Kidney capillary endothelial cell (primary cell): Measurements from ENCODE around the gene PKM.

Experiments
- DNase-seq: peaks from one replicate; pipeline ENCODE4 v3.0.0-alpha.2; 2018; ENCODE audit warnings: low spot score

PKM gene

GRCh38 chr15:72235298-72235697, 4.3 kb upstream of the PKM start:
- no peak for DNase-seq

- DNase-seq, result no peak
These were observed 2.8 kb upstream of the PKM start for GRCh38 chr15:72233769-72234168.

- DNase-seq, result peak; percentile 71
These were observed 966 bp upstream of the PKM start for GRCh38 chr15:72231833-72232478.

GRCh38 chr15:72230197-72231065, 559 bp downstream of the PKM start:
- peak; percentile 49 for DNase-seq

GRCh38 chr15:72229947-72230196, 1.1 kb downstream of the PKM start:
- no peak for DNase-seq

GRCh38 chr15:72229076-72229946, 1.7 kb downstream of the PKM start:
- DNase-seq, result peak; percentile 14

GRCh38 chr15:72227720-72228119, 3.3 kb downstream of the PKM start:
- DNase-seq, result no peak

GRCh38 chr15:72227192-72227586, 3.8 kb downstream of the PKM start:
- DNase-seq, result peak; percentile 81

GRCh38 chr15:72223278-72223677, 7.7 kb downstream of the PKM start:
- DNase-seq, result no peak

GRCh38 chr15:72222393-72222792, 8.6 kb downstream of the PKM start:
- DNase-seq, result peak; percentile 15

GRCh38 chr15:72220687-72221086, 10.3 kb downstream of the PKM start:
- DNase-seq, result no peak

- no peak for DNase-seq
These were observed 13.8 kb downstream of the PKM start for GRCh38 chr15:72217216-72217615.

GRCh38 chr15:72216079-72216478, 14.9 kb downstream of the PKM start:
- DNase-seq, result no peak

GRCh38 chr15:72207558-72208085, 23.4 kb downstream of the PKM start:
- DNase-seq, result no peak

GRCh38 chr15:72206677-72207000, 24.4 kb downstream of the PKM start:
- no peak for DNase-seq

- no peak for DNase-seq
These were observed 24.9 kb downstream of the PKM start for GRCh38 chr15:72205896-72206676.

GRCh38 chr15:72205273-72205672, 25.7 kb downstream of the PKM start:
- DNase-seq, result no peak

- peak; percentile 26 for DNase-seq
These were observed 27.5 kb downstream of the PKM start for GRCh38 chr15:72203507-72203837.

- DNase-seq, result no peak
These were observed 28.0 kb downstream of the PKM start for GRCh38 chr15:72202801-72203506.

- DNase-seq, result no peak
These were observed 28.7 kb downstream of the PKM start for GRCh38 chr15:72202302-72202701.

GRCh38 chr15:72201391-72201921, 29.5 kb downstream of the PKM start:
- no peak for DNase-seq
